SK-N-SH treated with all-trans-retinoic acid at 6 μM for 48 hours (cell line): Measurements from ENCODE around the gene SF1.

Experiments used
- ATAC-seq: fragments of 200-7000 bp; cut with Tn5 transposase; 3 replicates; pipeline ENCODE4 v1.9.1; 2020; ENCODE audit warnings: mild to moderate bottlenecking, moderate library complexity
- ARNTL ChIP-seq: fragments of 450-650 bp; formaldehyde crosslinking; IDR thresholded peaks from 2 replicates; pipeline ENCODE4 v1.5.0; 2020; ENCODE audit warnings: low read depth, mild to moderate bottlenecking, moderate library complexity, borderline replicate concordance
- BACH2 ChIP-seq: fragments of 250-450 bp; sonication (Bioruptor Pico); IDR thresholded peaks from 2 replicates; pipeline ENCODE4 v1.9.0; 2021; ENCODE audit warnings: mild to moderate bottlenecking, borderline replicate concordance
- CREB5 ChIP-seq: fragments of 250-450 bp; sonication (Bioruptor Pico); IDR thresholded peaks from 2 replicates; pipeline ENCODE4 v1.5.1; 2020; ENCODE audit warnings: low read depth, mild to moderate bottlenecking, moderate library complexity
- CSDC2 ChIP-seq: fragments of 250-450 bp; sonication (Bioruptor Pico); IDR thresholded peaks from 2 replicates; pipeline ENCODE4 v1.5.0; 2020; ENCODE audit warnings: mild to moderate bottlenecking, moderate library complexity
- CSRNP3 ChIP-seq: fragments of 250-450 bp; sonication (Bioruptor Pico); IDR thresholded peaks from 2 replicates; pipeline ENCODE4 v1.5.1; 2021; ENCODE audit warnings: mild to moderate bottlenecking, moderate library complexity
- ESRRG ChIP-seq: fragments of 250-450 bp; sonication (Bioruptor Pico); IDR thresholded peaks from 2 replicates; pipeline ENCODE4 v1.6.1; 2021; ENCODE audit warnings: mild to moderate bottlenecking
- GLIS3 ChIP-seq: fragments of 250-450 bp; sonication (Bioruptor Pico); IDR thresholded peaks from 2 replicates; pipeline ENCODE4 v1.5.0; 2020; ENCODE audit warnings: mild to moderate bottlenecking, moderate library complexity
- ISL1 ChIP-seq: fragments of 250-450 bp; sonication (Bioruptor Pico); IDR thresholded peaks from 2 replicates; pipeline ENCODE4 v2.1.2; 2022; ENCODE audit warnings: mild to moderate bottlenecking, moderate library complexity
- OSR1 ChIP-seq: fragments of 250-450 bp; sonication (Bioruptor Pico); IDR thresholded peaks from 2 replicates; pipeline ENCODE4 v1.8.0; 2022; ENCODE audit warnings: moderate library complexity, mild to moderate bottlenecking, inconsistent platforms
- PATZ1 ChIP-seq: fragments of 250-450 bp; sonication (Bioruptor Pico); IDR thresholded peaks from 2 replicates; pipeline ENCODE4 v1.8.0; 2020; ENCODE audit warnings: mild to moderate bottlenecking, moderate library complexity, borderline replicate concordance
- POU6F1 ChIP-seq: fragments of 250-450 bp; sonication (Bioruptor Pico); IDR thresholded peaks from 2 replicates; pipeline ENCODE4 v1.8.0; 2021; ENCODE audit warnings: low read depth, mild to moderate bottlenecking, moderate library complexity, borderline replicate concordance
- PPARA ChIP-seq: fragments of 250-450 bp; sonication (Bioruptor Pico); IDR thresholded peaks from 2 replicates; pipeline ENCODE4 v1.5.0; 2020; ENCODE audit warnings: mild to moderate bottlenecking, borderline replicate concordance
- RARB ChIP-seq: fragments of 250-450 bp; sonication (Bioruptor Pico); IDR thresholded peaks from 2 replicates; pipeline ENCODE4 v1.8.0; 2021; ENCODE audit warnings: mild to moderate bottlenecking, moderate library complexity
- TCF4 ChIP-seq: fragments of 250-450 bp; sonication (Bioruptor Pico); IDR thresholded peaks from 2 replicates; pipeline ENCODE4 v1.8.0; 2021; ENCODE audit warnings: mild to moderate bottlenecking, moderate library complexity, borderline replicate concordance
- TOX ChIP-seq: fragments of 250-450 bp; sonication (Bioruptor Pico); IDR thresholded peaks from 2 replicates; pipeline ENCODE4 v1.8.0; 2021; ENCODE audit warnings: mild to moderate bottlenecking, moderate library complexity, borderline replicate concordance
- TSHZ2 ChIP-seq: fragments of 250-450 bp; sonication (Bioruptor Pico); IDR thresholded peaks from 2 replicates; pipeline ENCODE4 v1.5.0; 2020; ENCODE audit warnings: mild to moderate bottlenecking, moderate library complexity
- ZC3H10 ChIP-seq: fragments of 250-450 bp; sonication (Bioruptor Pico); IDR thresholded peaks from 2 replicates; pipeline ENCODE4 v1.5.1; 2021; ENCODE audit warnings: mild to moderate bottlenecking, moderate library complexity
- ZFP3 ChIP-seq: fragments of 250-450 bp; sonication (Bioruptor Pico); IDR thresholded peaks from 2 replicates; pipeline ENCODE4 v1.5.0; 2020; ENCODE audit warnings: mild to moderate bottlenecking, moderate library complexity
- ZFP30 ChIP-seq: fragments of 450-650 bp; formaldehyde crosslinking; IDR thresholded peaks from 2 replicates; pipeline ENCODE4 v1.5.0; 2022; ENCODE audit warnings: mild to moderate bottlenecking, moderate library complexity

SF1 gene

GRCh38 chr11:64769283-64769682, 9.1 kb downstream of the SF1 start:
- TF ChIP-seq ESRRG (CRISPR knock-in tag) (no peak), ZFP30 (no peak), OSR1 (CRISPR knock-in tag) (no peak), PATZ1 (CRISPR knock-in tag) (no peak), ISL1 (CRISPR knock-in tag) (no peak), TSHZ2 (no peak), ARNTL (CRISPR knock-in tag) (no peak), POU6F1 (CRISPR knock-in tag) (no peak), GLIS3 (CRISPR knock-in tag) (no peak), ZC3H10 (CRISPR knock-in tag) (no peak), PPARA (CRISPR knock-in tag) (no peak), CREB5 (no peak), TCF4 (CRISPR knock-in tag) (no peak), BACH2 (CRISPR knock-in tag) (no peak)
- TF ChIP-seq, all 23 proteins: peak for 0
- ATAC-seq, result no peak

- TF ChIP-seq TSHZ2 (no peak), RARB (no peak), CSRNP3 (CRISPR knock-in tag) (no peak), GLIS3 (CRISPR knock-in tag) (no peak), TOX (no peak), PPARA (CRISPR knock-in tag) (no peak), ZFP3 (CRISPR knock-in tag) (no peak), ARNTL (CRISPR knock-in tag) (no peak), CSDC2 (CRISPR knock-in tag) (no peak), ZFP30 (no peak), POU6F1 (CRISPR knock-in tag) (no peak)
- TF ChIP-seq, all 23 proteins: peak for 0
These were observed 10.0 kb downstream of the SF1 start for GRCh38 chr11:64768300-64768694.

More at GRCh38 chr11:64768300-64768694, 10.0 kb downstream of the SF1 start:
- ATAC-seq, result peak; percentile 5; the same call in 1 of the 3 replicates
